Liver (tissue), 9 donors: ENCODE measurements around the gene ITFG1. TPM values are rescaled to one million over a fixed set of nuclear protein-coding genes. Genes with fewer than 3 reads are reported as not detected.

Source experiments
- DNase-seq: peaks from one replicate; pipeline ENCODE4 v3.0.0-alpha.2; 2017; ENCODE audit warnings: low spot score
- H3K27ac ChIP-seq, 2 donors: one replicate each; pipeline ENCODE4 v1.7.0; 2013; ENCODE audit warnings: inconsistent platforms in 2 of 2, low read length in 2 of 2, control low read depth in 1 of 2, low read depth in 1 of 2, mild to moderate bottlenecking in 1 of 2
- H3K27me3 ChIP-seq, 4 donors: one replicate each; pipeline versions ENCODE4 v1.6.1 to v1.7.0; 2013; ENCODE audit warnings: low read length in 3 of 4, inconsistent platforms in 1 of 4, mild to moderate bottlenecking in 1 of 4, moderate library complexity in 1 of 4; ENCODE audit not compliant: control insufficient read depth in 4 of 4, insufficient read depth in 4 of 4
- H3K36me3 ChIP-seq, 4 donors: one replicate each; pipeline versions ENCODE4 v1.6.1 to v1.7.0; 2013; ENCODE audit warnings: low read length in 3 of 4, mild to moderate bottlenecking in 3 of 4, low read depth in 1 of 4, moderate library complexity in 1 of 4; ENCODE audit not compliant: control insufficient read depth in 4 of 4, insufficient read depth in 3 of 4
- H3K4me1 ChIP-seq, 4 donors: one replicate each; pipeline versions ENCODE4 v1.6.1 to v1.7.0; 2013; ENCODE audit warnings: low read length in 3 of 4, mild to moderate bottlenecking in 3 of 4, moderate library complexity in 1 of 4; ENCODE audit not compliant: control insufficient read depth in 4 of 4, insufficient read depth in 4 of 4
- H3K4me3 ChIP-seq, 3 donors: one replicate each; pipeline versions ENCODE4 v1.6.1 to v1.7.0; 2013; ENCODE audit warnings: low read length in 3 of 3, control low read depth in 1 of 3, low read depth in 1 of 3, mild to moderate bottlenecking in 1 of 3
- H3K9ac ChIP-seq, 2 donors: one replicate each; pipeline ENCODE4 v1.7.0; 2013; ENCODE audit warnings: low read length in 2 of 2, mild to moderate bottlenecking in 2 of 2, moderate library complexity in 2 of 2, control low read depth in 1 of 2, low read depth in 1 of 2
- H3K9me3 ChIP-seq, 4 donors: one replicate each; pipeline versions ENCODE4 v1.6.1 to v1.7.0; 2013; ENCODE audit warnings: low read length in 3 of 4; ENCODE audit not compliant: control insufficient read depth in 4 of 4
- EGR1 ChIP-seq, 2 donors: IDR thresholded peaks; 2 replicates each; pipeline ENCODE4 v1.6.1; 2016 to 2018; ENCODE audit warnings: antibody characterized with exemption in 2 of 2, low read depth in 2 of 2
- FOXA1 ChIP-seq: IDR thresholded peaks from 2 replicates; pipeline ENCODE4 v1.6.1; 2016; ENCODE audit warnings: antibody characterized with exemption
- FOXA2 ChIP-seq: IDR thresholded peaks from 2 replicates; pipeline ENCODE4 v1.6.1; 2016; ENCODE audit warnings: antibody characterized with exemption
- GABPA ChIP-seq, 2 donors: IDR thresholded peaks in 1 of 2; conservative IDR thresholded peaks in 1 of 2; 2 replicates each; pipeline ENCODE4 v1.6.1; 2016; ENCODE audit warnings: antibody characterized with exemption in 2 of 2, mild to moderate bottlenecking in 1 of 2, moderate library complexity in 1 of 2
- HNF4A ChIP-seq, 2 donors: conservative IDR thresholded peaks; 2 replicates each; pipeline ENCODE4 v1.6.1; 2016; ENCODE audit warnings: antibody characterized with exemption in 2 of 2, mild to moderate bottlenecking in 2 of 2
- HNF4G ChIP-seq: IDR thresholded peaks from 2 replicates; pipeline ENCODE4 v1.6.1; 2016; ENCODE audit warnings: antibody characterized with exemption
- JUND ChIP-seq, 2 donors: IDR thresholded peaks; 2 replicates each; pipeline ENCODE4 v1.6.1; 2016; ENCODE audit warnings: antibody characterized with exemption in 2 of 2
- RAD21 ChIP-seq, 2 donors: IDR thresholded peaks; 2 replicates each; pipeline ENCODE4 v1.6.1; 2016; ENCODE audit warnings: antibody characterized with exemption in 2 of 2, mild to moderate bottlenecking in 2 of 2
- SP1 ChIP-seq: IDR thresholded peaks from 2 replicates; pipeline ENCODE4 v1.6.1; 2018; ENCODE audit warnings: antibody characterized with exemption, mild to moderate bottlenecking
- TAF1 ChIP-seq: conservative IDR thresholded peaks from 2 replicates; pipeline ENCODE4 v1.6.1; 2016; ENCODE audit warnings: antibody characterized with exemption, mild to moderate bottlenecking
- YY1 ChIP-seq: IDR thresholded peaks from 2 replicates; pipeline ENCODE4 v1.6.1; 2016; ENCODE audit warnings: antibody characterized with exemption, mild to moderate bottlenecking
- WGBS: extraction: QIAGEN DNeasy Blood & Tissue Kit; methylation state at CpG from one replicate; pipeline ENCODE4 v1.1.7; 2013; 5-methylcytosine and 5-hydroxymethylcytosine counted together
- polyA plus RNA-seq, 2 donors: library from polyadenylated mRNA; stranded (reverse) in 1 of 2; unstranded in 1 of 2; fragments of 200-250 nt in 1 of 2; fragments of >200 nt in 1 of 2; fragmentation: Nextera tagmentation in 1 of 2; extraction: Ambion mirVana in 1 of 2; gene quantifications; one replicate each; pipeline versions ENCODE4 v1.2.1 to v1.2.3, GENCODE V29; 2013 to 2015
- total RNA-seq, 2 donors: library from RNA; depleted of rRNA; stranded (reverse); fragments of >200 nt; gene quantifications; one replicate each; pipeline ENCODE4 v1.2.3, GENCODE V29; 2014
- TF ChIP-seq, protein P1 (sequence below): IDR thresholded peaks from 2 replicates; pipeline ENCODE4 v1.6.1; 2016; ENCODE audit warnings: antibody characterized with exemption
- TF ChIP-seq, protein P2 (sequence below): IDR thresholded peaks from 2 replicates; pipeline ENCODE4 v1.6.1; 2016; ENCODE audit warnings: antibody characterized with exemption, mild to moderate bottlenecking
- TF ChIP-seq, protein P3 (sequence below): IDR thresholded peaks from 2 replicates; pipeline ENCODE4 v1.6.1; 2016; ENCODE audit warnings: antibody characterized with exemption
- TF ChIP-seq, protein P4 (sequence below): IDR thresholded peaks from 2 replicates; pipeline ENCODE4 v1.6.1; 2016; ENCODE audit warnings: antibody characterized with exemption
- TF ChIP-seq, protein P5 (sequence below): fragments of 150-350 bp; IDR thresholded peaks from 2 replicates; pipeline ENCODE4 v1.5.1; 2017; ENCODE audit warnings: improper control_type of control experiment, low read depth, low read length; ENCODE audit not compliant: missing input control
- donor health status: healthy.
- donor health status: healthy.
- donor health status: healthy.
- donor health status: healthy.
- donor health status: healthy.

ITFG1 gene
- total and polyA plus RNA-seq, 4 donors, result 31.1 to 51.0 (median 36.5) TPM

DNA sequence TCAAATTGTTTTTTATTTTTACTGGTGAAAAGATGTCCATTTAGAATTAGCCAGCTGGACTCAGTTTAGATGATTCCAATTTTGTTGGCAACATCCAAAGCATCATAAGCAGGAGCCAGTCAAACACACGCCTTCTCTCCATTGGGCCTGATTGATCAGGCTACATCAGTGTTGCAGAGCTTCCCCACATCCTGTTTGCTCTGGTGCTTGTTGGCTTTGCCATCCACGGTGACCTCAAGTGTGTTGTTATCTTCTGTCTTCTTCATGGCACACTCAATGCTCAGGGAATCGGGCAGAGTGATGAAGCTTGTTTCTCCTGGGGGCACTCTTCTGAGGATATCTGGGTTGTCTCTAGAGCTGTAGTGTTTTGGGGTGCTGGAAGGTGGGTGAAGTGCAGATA lies 310.8 kb downstream of the ITFG1 start:
- WGBS, result 95% methylated on average over 3 of the region's 3 CpGs
- peaks cover 3 to 10% (median 7%) of the 10 kb centered on the region in 4 donors for H3K36me3 ChIP-seq
- H3K4me1 ChIP-seq, result no peaks in the 10 kb centered on the region
- TF ChIP-seq HNF4A (conservative IDR thresholded peaks at IDR 0.05) (no peak), GABPA (IDR thresholded peaks at IDR 0.05 in 1 of 2, conservative IDR thresholded peaks at IDR 0.05 in 1 of 2) (no peak), HNF4G (no peak), JUND (IDR thresholded peaks at IDR 0.05) (no peak), YY1 (no peak), FOXA1 (no peak), SP1 (no peak), FOXA2 (no peak)
- TF ChIP-seq, protein P1, sequence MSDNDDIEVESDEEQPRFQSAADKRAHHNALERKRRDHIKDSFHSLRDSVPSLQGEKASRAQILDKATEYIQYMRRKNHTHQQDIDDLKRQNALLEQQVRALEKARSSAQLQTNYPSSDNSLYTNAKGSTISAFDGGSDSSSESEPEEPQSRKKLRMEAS, result no peak
- TF ChIP-seq, protein P2, sequence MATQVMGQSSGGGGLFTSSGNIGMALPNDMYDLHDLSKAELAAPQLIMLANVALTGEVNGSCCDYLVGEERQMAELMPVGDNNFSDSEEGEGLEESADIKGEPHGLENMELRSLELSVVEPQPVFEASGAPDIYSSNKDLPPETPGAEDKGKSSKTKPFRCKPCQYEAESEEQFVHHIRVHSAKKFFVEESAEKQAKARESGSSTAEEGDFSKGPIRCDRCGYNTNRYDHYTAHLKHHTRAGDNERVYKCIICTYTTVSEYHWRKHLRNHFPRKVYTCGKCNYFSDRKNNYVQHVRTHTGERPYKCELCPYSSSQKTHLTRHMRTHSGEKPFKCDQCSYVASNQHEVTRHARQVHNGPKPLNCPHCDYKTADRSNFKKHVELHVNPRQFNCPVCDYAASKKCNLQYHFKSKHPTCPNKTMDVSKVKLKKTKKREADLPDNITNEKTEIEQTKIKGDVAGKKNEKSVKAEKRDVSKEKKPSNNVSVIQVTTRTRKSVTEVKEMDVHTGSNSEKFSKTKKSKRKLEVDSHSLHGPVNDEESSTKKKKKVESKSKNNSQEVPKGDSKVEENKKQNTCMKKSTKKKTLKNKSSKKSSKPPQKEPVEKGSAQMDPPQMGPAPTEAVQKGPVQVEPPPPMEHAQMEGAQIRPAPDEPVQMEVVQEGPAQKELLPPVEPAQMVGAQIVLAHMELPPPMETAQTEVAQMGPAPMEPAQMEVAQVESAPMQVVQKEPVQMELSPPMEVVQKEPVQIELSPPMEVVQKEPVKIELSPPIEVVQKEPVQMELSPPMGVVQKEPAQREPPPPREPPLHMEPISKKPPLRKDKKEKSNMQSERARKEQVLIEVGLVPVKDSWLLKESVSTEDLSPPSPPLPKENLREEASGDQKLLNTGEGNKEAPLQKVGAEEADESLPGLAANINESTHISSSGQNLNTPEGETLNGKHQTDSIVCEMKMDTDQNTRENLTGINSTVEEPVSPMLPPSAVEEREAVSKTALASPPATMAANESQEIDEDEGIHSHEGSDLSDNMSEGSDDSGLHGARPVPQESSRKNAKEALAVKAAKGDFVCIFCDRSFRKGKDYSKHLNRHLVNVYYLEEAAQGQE, result no peak
- TF ChIP-seq, protein P3, sequence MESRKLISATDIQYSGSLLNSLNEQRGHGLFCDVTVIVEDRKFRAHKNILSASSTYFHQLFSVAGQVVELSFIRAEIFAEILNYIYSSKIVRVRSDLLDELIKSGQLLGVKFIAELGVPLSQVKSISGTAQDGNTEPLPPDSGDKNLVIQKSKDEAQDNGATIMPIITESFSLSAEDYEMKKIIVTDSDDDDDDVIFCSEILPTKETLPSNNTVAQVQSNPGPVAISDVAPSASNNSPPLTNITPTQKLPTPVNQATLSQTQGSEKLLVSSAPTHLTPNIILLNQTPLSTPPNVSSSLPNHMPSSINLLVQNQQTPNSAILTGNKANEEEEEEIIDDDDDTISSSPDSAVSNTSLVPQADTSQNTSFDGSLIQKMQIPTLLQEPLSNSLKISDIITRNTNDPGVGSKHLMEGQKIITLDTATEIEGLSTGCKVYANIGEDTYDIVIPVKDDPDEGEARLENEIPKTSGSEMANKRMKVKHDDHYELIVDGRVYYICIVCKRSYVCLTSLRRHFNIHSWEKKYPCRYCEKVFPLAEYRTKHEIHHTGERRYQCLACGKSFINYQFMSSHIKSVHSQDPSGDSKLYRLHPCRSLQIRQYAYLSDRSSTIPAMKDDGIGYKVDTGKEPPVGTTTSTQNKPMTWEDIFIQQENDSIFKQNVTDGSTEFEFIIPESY, result no peak
- TF ChIP-seq, protein P4, sequence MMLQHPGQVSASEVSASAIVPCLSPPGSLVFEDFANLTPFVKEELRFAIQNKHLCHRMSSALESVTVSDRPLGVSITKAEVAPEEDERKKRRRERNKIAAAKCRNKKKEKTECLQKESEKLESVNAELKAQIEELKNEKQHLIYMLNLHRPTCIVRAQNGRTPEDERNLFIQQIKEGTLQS, result no peak
- peaks cover 0 to under 1% (median 0%) of the 10 kb centered on the region in 4 donors for H3K27me3 ChIP-seq
- no peak overlapping the region for H3K4me3 ChIP-seq
- DNase-seq, result no peak
- H3K27ac ChIP-seq, result no peak overlapping the region
- no peak overlapping the region for H3K9ac ChIP-seq
- H3K9me3 ChIP-seq, result peaks cover 0 to 2% (median 0%) of the 10 kb centered on the region in 4 donors

DNA sequence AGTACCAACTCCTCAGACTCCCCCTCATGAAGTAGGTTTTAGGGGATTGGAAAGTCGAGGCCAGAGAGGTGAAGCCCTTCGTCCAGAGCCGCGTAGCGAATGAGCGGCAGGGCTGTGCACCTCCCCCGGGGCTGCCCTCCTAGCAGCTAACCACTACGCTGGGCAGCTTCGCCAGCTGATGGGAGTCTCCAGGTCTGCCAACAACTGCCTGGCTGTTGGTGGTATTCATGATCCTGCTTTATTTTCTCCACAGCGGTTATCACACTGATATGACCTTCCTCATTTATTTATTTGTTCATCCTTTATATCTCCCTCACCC lies 316.3 kb downstream of the ITFG1 start:
- WGBS, result 19% methylated on average over 10 of the region's 10 CpGs
- no peak for DNase-seq
- Histone ChIP-seq H3K27me3 (peaks cover 0 to 3% (median 0%) of the 10 kb centered on the region in 4 donors), H3K36me3 (no peaks in the 10 kb centered on the region), H3K9ac (no peak overlapping the region), H3K4me3 (peak overlapping the region in 2 of 3 donors; percentile 57 to 59), H3K9me3 (peaks cover 0 to 1% (median 0%) of the 10 kb centered on the region in 4 donors), H3K27ac (no peak overlapping the region), H3K4me1 (peaks cover 16 to 25% (median 21%) of the 10 kb centered on the region in 4 donors)
- TF ChIP-seq HNF4A (conservative IDR thresholded peaks at IDR 0.05) (no peak), EGR1 (IDR thresholded peaks at IDR 0.05; ENCODE audit: low read depth in 2 of 2) (no peak), YY1 (no peak), RAD21 (IDR thresholded peaks at IDR 0.05) (no peak), TAF1 (no peak), FOXA1 (no peak), HNF4G (no peak), GABPA (IDR thresholded peaks at IDR 0.05 in 1 of 2, conservative IDR thresholded peaks at IDR 0.05 in 1 of 2) (no peak), JUND (IDR thresholded peaks at IDR 0.05) (no peak)
- TF ChIP-seq, protein P4, result no peak
- TF ChIP-seq, protein P5, sequence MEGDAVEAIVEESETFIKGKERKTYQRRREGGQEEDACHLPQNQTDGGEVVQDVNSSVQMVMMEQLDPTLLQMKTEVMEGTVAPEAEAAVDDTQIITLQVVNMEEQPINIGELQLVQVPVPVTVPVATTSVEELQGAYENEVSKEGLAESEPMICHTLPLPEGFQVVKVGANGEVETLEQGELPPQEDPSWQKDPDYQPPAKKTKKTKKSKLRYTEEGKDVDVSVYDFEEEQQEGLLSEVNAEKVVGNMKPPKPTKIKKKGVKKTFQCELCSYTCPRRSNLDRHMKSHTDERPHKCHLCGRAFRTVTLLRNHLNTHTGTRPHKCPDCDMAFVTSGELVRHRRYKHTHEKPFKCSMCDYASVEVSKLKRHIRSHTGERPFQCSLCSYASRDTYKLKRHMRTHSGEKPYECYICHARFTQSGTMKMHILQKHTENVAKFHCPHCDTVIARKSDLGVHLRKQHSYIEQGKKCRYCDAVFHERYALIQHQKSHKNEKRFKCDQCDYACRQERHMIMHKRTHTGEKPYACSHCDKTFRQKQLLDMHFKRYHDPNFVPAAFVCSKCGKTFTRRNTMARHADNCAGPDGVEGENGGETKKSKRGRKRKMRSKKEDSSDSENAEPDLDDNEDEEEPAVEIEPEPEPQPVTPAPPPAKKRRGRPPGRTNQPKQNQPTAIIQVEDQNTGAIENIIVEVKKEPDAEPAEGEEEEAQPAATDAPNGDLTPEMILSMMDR, result no peak
- TF ChIP-seq, protein P1, result no peak
- TF ChIP-seq, protein P2, result no peak
